DOHH2 (cell line): Measurements from ENCODE around the gene CBX6.

ENCODE experiments used
- EZH2phosphoT487 ChIP-seq: fragments of 200-600 bp; sonication (generic); IDR thresholded peaks from 2 replicates; pipeline ENCODE4 v1.6.1; 2017; ENCODE audit warnings: borderline replicate concordance, mild to moderate bottlenecking, antibody characterized with exemption, low read length, moderate library complexity, mixed read lengths
- TF ChIP-seq, protein P1 (sequence below): fragments of 200-600 bp; sonication (generic); IDR thresholded peaks from one replicate; pipeline ENCODE4 v1.5.1; 2014; ENCODE audit warnings: antibody characterized with exemption, mild to moderate bottlenecking, low read depth, low read length; ENCODE audit not compliant: poor library complexity, severe bottlenecking

DNA sequence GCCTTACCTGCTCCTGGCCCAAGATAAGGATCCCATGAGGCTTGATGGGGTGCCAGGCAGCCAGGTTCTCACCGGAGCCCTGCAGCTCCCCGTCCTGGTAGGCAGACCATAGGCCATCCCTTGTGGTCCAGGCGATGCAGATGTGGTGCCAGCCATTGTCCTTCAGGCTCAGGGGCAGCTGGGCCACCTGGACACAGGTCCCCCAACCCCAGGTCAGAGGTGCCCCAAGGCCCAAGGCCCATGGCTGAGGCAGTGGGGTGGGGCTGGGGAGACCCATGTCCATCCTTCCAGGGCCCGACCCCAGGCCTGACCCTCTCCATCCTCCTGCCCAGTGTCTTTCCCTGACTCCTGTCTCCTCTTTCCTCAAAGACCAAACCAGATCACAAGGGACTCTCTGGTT, 48.9 kb downstream of the CBX6 start:
- TF ChIP-seq, protein P1, sequence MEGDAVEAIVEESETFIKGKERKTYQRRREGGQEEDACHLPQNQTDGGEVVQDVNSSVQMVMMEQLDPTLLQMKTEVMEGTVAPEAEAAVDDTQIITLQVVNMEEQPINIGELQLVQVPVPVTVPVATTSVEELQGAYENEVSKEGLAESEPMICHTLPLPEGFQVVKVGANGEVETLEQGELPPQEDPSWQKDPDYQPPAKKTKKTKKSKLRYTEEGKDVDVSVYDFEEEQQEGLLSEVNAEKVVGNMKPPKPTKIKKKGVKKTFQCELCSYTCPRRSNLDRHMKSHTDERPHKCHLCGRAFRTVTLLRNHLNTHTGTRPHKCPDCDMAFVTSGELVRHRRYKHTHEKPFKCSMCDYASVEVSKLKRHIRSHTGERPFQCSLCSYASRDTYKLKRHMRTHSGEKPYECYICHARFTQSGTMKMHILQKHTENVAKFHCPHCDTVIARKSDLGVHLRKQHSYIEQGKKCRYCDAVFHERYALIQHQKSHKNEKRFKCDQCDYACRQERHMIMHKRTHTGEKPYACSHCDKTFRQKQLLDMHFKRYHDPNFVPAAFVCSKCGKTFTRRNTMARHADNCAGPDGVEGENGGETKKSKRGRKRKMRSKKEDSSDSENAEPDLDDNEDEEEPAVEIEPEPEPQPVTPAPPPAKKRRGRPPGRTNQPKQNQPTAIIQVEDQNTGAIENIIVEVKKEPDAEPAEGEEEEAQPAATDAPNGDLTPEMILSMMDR, result no peak
- TF ChIP-seq EZH2phosphoT487, result no peak
